GM18951 (cell line): Measurements from ENCODE around the gene SLC44A5.

Experiments used
- POLR2A ChIP-seq: IDR thresholded peaks from 4 replicates; pipeline ENCODE4 v1.6.1; 2011; ENCODE audit warnings: mild to moderate bottlenecking; ENCODE audit not compliant: insufficient read length, insufficient read depth; ENCODE audit errors: extremely low read depth
- in situ Hi-C: fragments of 300-500 bp; cut with MboI; formaldehyde crosslinking; loops from one replicate; pipeline ENCODE4 v1.12.0; 2022; ENCODE audit warnings: low sequenced_read_pairs, mixed read lengths, inconsistent platforms; ENCODE audit not compliant: unreplicated experiment

The SLC44A5 gene

GRCh38 chr1:75529488-75529887, 81.4 kb downstream of the SLC44A5 start:
- no peak for TF ChIP-seq POLR2A
- in situ Hi-C loops, result no loop called here

- TF ChIP-seq POLR2A, result no peak
- in situ Hi-C loops, result no loop called here
These were observed 82.9 kb downstream of the SLC44A5 start for GRCh38 chr1:75528001-75528400.

- in situ Hi-C loops, result no loop called here
- TF ChIP-seq POLR2A, result no peak
These were observed 88.5 kb downstream of the SLC44A5 start for GRCh38 chr1:75522389-75522788.

- in situ Hi-C loops, result no loop called here
- TF ChIP-seq POLR2A, result no peak
These were observed 89.3 kb downstream of the SLC44A5 start for GRCh38 chr1:75521658-75522057.

- no peak for TF ChIP-seq POLR2A
- in situ Hi-C loops, result no loop called here
These were observed 89.9 kb downstream of the SLC44A5 start for GRCh38 chr1:75520862-75521475.

GRCh38 chr1:75519651-75520427, 91.1 kb downstream of the SLC44A5 start:
- in situ Hi-C loops, result no loop called here

GRCh38 chr1:75518686-75519085, 92.2 kb downstream of the SLC44A5 start:
- no peak for TF ChIP-seq POLR2A
- in situ Hi-C loops, result no loop called here

More at GRCh38 chr1:75519651-75520427, 91.1 kb downstream of the SLC44A5 start:
- no peak for TF ChIP-seq POLR2A

- in situ Hi-C loops, result no loop called here
These were observed 96.6 kb downstream of the SLC44A5 start for GRCh38 chr1:75514270-75514669.

GRCh38 chr1:75506976-75507375, 103.9 kb downstream of the SLC44A5 start:
- in situ Hi-C loops, result no loop called here
- TF ChIP-seq POLR2A, result no peak

More at GRCh38 chr1:75514270-75514669, 96.6 kb downstream of the SLC44A5 start:
- TF ChIP-seq POLR2A, result no peak

- in situ Hi-C loops, result no loop called here
- TF ChIP-seq POLR2A, result no peak
These were observed 107.5 kb downstream of the SLC44A5 start for GRCh38 chr1:75503221-75503974.

GRCh38 chr1:75502776-75503175, 108.1 kb downstream of the SLC44A5 start:
- TF ChIP-seq POLR2A, result no peak
- in situ Hi-C loops, result no loop called here

- no peak for TF ChIP-seq POLR2A
- in situ Hi-C loops, result no loop called here
These were observed 109.2 kb downstream of the SLC44A5 start for GRCh38 chr1:75501577-75502295.

- TF ChIP-seq POLR2A, result no peak
- in situ Hi-C loops, result no loop called here
These were observed 118.9 kb downstream of the SLC44A5 start for GRCh38 chr1:75492011-75492410.
